GM12872 (cell line): ENCODE data around the gene GPC6.

Experiments used
- TF ChIP-seq, protein P1 (sequence below): IDR thresholded peaks from 3 replicates; pipeline ENCODE4 v1.5.1; 2011; ENCODE audit warnings: low read depth, mild to moderate bottlenecking, low read length, moderate library complexity; ENCODE audit not compliant: insufficient read depth

GPC6 gene

DNA sequence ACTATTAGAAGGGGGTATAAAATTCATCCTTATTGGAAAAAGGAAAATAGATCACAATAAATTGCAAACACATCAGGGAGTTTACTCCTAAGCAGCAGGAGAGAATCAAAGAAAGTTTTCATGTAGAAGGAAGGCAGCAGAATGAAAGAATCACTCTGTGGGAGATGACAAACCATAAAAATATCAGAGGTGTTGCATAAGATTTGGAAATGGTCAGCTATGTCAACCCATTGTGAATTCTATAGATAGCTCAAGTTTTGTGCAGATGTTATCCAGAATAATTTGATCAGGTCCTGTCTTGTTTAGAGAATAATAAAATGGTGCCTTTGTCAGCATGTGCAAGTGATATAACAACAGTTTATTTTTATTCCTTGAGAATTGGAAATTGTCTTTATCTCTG is 630.5 kb downstream of the GPC6 start:
- TF ChIP-seq, protein P1, sequence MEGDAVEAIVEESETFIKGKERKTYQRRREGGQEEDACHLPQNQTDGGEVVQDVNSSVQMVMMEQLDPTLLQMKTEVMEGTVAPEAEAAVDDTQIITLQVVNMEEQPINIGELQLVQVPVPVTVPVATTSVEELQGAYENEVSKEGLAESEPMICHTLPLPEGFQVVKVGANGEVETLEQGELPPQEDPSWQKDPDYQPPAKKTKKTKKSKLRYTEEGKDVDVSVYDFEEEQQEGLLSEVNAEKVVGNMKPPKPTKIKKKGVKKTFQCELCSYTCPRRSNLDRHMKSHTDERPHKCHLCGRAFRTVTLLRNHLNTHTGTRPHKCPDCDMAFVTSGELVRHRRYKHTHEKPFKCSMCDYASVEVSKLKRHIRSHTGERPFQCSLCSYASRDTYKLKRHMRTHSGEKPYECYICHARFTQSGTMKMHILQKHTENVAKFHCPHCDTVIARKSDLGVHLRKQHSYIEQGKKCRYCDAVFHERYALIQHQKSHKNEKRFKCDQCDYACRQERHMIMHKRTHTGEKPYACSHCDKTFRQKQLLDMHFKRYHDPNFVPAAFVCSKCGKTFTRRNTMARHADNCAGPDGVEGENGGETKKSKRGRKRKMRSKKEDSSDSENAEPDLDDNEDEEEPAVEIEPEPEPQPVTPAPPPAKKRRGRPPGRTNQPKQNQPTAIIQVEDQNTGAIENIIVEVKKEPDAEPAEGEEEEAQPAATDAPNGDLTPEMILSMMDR, result no peak

GRCh38 chr13:93859716-93860115 is 633.1 kb downstream of the GPC6 start:
- TF ChIP-seq, protein P1, result no peak

DNA sequence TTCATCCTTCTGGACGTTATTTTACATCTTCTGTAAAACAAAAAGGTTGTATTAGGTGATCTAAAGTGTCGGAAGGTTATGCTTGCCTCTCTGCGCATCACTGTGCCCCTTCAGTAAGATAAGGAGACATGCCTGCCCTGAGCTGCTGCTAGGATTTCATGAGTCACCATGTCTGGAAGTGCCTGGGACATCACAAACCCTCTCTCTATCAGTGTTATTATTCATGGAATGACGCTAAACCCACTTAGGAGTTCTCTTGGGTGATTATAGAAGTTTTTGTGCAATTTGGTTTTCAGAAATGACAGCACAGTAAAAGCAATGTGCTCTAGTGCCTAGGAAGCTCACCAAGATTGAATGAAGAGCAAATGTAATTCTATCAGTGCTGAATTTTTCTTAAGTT is 635.2 kb downstream of the GPC6 start:
- TF ChIP-seq, protein P1, result no peak

DNA sequence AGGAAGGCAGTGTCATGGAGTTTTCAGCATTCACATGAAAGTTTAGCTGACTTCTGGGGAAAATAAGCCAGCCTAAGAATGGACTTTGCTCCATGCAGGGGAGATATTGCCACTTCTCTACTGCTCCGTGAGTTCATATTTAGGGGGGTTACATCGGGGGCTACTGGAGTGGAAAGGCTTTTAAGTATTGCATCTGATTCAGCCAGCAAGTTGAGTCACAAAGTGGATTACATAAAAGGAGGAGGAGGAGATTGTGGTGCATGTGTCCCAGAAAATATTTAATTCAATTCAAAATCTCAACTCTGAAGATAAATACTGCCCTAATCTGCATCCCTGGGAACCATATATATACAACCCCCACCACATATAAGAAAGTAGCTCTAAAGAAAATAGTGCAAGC is 635.7 kb downstream of the GPC6 start:
- TF ChIP-seq, protein P1, result no peak

DNA sequence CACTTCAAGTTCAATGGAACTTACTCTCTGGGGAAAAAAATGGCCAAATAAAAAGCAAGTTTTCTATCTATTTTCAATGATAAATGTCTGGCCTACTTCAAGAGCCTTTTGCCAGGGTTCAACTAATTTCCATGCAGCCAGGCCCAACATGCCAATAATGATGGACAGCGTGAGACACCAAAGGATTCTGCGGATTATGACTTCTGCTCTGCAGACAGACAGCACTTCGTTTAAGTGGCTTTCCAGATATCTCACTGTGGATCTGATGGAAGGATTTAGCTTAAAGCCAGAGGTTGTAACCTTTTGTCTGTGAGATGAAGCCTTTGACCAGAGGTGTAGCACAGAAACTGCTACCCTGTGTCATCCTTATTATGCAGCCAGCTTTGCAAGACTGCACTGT is 638.6 kb downstream of the GPC6 start:
- TF ChIP-seq, protein P1, result no peak

DNA sequence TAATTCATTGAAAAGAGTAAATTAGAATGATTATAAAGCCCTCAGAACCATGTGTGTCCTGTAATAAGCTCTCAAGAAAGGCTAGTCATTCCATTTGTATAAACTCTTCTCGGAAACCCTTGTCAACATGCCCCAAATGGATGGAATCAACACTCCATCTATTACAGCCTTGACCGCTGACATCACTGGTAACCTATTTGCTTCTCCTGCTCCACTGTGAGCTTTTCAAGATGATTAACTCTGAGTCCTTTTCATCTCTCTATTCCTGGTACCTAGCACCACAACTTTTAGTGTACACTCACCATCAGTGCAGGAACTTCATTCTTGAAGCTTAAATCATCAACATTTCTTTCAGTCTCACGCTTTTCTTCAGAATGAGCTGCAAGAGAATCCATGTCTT is 640.9 kb downstream of the GPC6 start:
- TF ChIP-seq, protein P1, result no peak

DNA sequence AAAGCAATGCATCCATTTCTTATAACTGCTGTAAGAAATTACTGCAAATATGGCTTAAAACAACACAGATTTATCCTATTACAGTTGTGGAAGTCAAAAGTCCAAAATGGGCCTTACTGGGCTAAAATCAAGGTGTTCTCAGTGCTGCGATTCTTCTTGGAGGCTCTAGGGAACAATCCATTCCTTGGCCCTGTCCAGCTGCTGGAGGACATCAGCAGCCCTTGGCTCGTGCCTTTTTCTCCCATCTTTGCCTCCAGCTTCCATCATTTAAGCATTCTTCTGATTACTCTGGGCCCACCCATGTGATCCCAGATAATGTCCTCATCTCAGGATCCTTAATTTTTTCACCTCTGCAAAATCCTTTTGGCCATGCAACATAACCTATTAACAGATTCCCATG is 645.8 kb downstream of the GPC6 start:
- TF ChIP-seq, protein P1, result no peak

DNA sequence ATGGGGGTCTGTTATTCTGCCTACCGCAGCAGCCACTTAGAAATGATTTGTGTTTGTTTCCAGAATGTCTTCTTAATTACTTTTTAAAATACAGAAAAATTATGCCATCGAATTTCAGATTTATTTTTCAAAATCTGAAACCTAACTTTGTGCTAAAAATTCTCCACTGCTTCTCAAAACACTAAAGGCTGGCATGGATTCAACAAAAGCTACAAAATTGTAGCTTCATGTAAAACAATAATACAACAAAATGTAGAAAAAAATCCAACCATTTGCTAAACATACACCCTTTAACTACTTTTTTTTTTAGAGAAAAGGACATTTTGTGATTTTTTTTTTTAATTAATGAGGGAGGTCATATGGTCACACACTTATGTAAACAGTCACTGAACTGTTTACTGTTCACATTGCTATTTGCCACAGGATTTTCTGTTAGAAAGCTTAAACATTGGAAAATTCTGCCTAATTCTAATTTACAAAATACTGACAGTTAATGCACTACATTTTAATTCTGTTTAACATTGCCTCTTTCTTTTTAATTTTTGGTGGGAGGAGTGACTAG is 646.3 kb downstream of the GPC6 start:
- TF ChIP-seq, protein P1, result no peak
